Raji (cell line): ENCODE measurements around the gene GRM8.

Source experiments
- POLR2A ChIP-seq: IDR thresholded peaks from 2 replicates; pipeline ENCODE4 v1.6.1; 2011; ENCODE audit warnings: low read depth, low read length, control low read depth; ENCODE audit not compliant: insufficient read depth

GRM8 gene

DNA sequence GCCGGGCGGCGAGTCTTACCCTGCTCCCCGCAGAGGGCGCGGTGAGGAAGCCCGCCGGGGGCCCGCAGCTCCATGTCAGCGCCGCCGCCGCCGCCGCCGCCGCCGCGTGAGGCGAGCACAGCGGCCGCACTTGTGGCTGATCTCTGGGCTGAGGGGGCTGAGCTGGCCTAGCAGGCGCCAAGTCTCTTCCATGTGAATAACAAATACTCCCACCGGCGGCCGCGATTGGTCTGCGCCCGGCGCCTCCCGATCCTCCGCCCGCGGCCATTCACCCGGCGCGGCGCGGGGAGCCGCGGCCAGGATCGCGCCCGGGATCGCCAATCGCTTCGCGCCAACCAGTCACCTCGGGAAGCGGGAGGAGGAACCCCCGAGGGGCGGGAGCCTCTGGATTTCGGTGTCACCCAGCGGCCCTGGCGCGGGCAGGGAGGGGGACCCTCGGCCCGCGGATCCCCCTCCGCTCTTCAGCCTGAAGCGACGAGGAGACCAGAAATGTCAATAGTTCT is at the start of gene GRM8:
GRM8 (minus strand) TSS at position 164 of the 503 bp plus-strand sequence.
- TF ChIP-seq POLR2A, result no peak

DNA sequence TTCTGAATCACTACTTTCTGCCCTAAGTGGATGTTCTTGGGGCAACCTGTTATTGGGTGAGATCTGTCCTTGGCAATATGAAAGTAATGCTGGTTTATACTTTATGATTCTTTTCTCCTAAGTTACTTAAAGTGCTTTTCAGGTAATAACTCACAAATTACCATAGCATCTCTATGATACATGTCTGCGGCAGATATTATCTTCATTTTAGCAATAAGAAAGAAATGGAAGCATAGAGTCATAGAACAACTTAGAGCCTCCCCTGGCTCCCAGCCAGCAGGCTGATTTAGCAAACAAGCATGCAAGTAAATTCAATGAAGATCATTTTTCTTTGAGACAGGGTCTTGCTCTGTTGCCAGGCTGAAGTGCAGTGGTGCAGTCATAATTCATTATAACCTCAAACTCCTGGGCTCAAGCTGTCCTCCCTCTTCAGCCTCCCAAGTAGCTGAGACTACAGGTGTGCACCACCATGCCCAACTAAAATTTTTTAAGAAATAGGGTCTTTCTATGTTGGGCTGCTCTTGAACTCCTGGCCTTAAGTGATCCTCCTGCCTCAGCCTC is 38.1 kb upstream of the GRM8 start:
- no peak for TF ChIP-seq POLR2A

- no peak for TF ChIP-seq POLR2A
These were observed 37.4 kb upstream of the GRM8 start for GRCh38 chr7:127290116-127290655.

DNA sequence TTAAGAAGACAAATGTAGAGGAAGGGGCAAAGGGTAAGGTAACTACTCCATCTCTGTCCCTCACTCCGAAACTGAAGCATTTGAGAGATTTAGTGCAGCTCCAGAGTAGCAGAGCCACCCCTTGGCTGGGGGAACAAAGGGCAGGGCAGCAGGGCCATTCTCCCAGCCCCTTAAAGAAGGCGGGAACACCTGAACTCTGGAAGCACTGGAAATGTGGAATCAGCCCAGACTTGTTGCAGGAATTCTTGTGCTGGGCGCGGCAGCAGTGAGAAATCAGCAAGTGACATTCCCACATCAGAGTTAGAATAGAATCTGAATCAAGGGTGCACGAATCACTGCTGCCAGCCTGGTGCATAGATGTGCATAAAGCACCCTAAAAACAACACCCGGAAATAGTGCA is 34.4 kb upstream of the GRM8 start:
- TF ChIP-seq POLR2A, result no peak

- TF ChIP-seq POLR2A, result no peak
These were observed 17.4 kb upstream of the GRM8 start for GRCh38 chr7:127270093-127270492.

GRCh38 chr7:127266047-127266446 is 13.3 kb upstream of the GRM8 start:
- no peak for TF ChIP-seq POLR2A

- TF ChIP-seq POLR2A, result no peak
These were observed 11.5 kb upstream of the GRM8 start for GRCh38 chr7:127264219-127264618.

DNA sequence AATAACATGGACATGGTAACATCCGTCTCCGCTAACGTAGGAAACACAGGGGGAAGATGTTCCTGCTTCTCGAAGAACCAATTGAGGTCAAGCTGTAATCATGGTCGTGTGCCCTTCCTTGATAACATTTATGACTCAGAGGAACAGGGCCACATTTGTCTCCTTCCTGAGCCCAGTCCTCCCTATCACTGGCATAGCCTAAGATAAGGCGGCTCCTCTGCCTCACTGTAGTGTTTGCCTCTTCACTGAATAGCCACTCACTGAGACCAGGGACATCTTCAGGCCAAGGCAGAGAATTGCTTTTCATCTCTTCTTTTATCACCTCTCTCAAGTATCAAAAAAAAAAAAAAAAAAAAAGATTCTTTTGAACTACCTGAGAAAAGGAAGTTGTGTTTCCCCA is 5.4 kb upstream of the GRM8 start:
- TF ChIP-seq POLR2A, result no peak

DNA sequence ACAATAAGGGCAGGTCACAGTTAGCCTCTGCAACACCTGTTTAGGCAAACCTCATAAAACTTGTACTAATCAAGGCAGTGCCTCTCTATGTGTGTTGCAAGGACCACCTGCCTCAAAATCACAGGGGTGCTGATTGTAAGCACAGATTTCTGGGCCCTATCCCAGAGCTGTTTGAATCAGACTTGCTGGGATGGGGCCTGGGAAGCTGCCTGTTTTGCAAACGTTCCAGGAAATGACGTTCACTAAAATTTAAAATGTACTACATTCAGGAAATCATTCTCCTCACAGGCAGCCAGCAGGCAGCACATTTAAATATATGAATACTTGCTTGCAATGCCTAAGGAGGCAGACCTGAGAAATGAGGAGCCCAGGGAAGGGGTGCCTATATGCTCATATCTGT is 4.3 kb upstream of the GRM8 start:
- TF ChIP-seq POLR2A, result no peak

GRCh38 chr7:127256041-127256725 is 3.4 kb upstream of the GRM8 start:
- TF ChIP-seq POLR2A, result no peak

DNA sequence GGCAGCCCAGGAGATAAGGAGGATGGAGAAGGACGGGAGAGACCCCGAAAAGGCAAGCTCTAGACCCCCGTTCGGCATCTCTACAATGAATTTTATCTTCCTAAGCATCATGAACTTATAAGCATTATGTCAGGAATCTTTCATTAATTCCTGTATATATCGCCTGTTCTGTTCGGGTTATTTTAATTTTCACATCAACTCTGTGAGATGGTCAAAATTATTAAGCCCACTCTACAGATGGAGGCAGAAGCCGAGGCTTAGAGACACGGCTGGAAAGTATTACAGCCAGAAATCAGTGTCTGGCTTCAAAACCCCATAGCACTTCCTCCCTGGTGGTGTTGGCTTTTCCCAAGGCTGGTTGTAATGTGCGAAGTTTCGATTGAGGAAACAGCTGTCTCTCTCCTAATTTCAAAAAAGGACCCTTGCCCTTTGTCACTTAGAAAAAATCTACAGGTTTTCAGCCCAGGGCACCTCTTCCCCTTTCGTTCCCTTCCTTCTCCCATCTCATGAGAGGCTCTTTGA is 1.5 kb upstream of the GRM8 start:
- no peak for TF ChIP-seq POLR2A

GRCh38 chr7:127253281-127254162 is 781 bp upstream of the GRM8 start:
- TF ChIP-seq POLR2A, result no peak

- no peak for TF ChIP-seq POLR2A
These were observed 396 bp downstream of the GRM8 start for GRCh38 chr7:127252377-127252713.

- TF ChIP-seq POLR2A, result no peak
These were observed 1.0 kb downstream of the GRM8 start for GRCh38 chr7:127251465-127252376.
